Measurements from ENCODE around the gene RIPK4.

DNA sequence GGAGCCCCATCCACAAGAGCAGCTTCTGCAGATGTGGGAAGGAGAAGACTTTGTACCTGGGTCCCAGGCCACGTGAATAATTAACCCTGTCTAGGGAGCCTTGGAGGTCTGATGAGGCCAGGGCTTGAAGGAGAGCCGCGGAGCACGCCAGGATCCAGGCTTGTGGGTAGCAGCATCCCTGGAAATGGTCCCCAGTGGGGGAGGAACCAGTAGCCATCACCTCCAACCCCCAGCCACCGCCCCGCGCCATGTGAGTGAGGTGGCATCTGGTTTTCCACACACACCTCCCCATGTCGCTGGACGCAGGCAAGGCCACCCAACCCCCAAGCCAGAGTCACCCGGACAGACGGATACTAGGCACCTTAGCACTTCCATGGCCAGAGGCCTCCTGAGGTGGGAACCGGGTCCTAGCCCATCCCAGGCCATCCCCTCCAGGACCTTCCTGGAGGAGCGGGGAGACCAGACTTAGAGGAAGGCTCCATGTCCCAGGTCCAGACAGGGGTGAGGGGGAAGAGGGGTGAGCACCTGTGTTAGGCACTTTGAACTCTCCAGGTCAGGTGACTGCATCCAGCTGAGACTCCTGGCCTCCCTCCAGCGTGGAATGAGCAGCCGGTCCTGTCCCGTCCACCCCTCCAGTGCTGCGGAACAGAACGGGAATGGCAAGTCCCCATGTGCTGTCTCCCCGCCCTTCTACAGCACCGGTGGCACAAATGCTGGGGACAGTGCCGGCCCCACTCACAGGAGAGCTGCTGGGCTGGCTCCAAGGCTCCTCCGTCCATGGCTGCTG, 53.2 kb downstream of the RIPK4 start:
- TF ChIP-seq, protein P1, sequence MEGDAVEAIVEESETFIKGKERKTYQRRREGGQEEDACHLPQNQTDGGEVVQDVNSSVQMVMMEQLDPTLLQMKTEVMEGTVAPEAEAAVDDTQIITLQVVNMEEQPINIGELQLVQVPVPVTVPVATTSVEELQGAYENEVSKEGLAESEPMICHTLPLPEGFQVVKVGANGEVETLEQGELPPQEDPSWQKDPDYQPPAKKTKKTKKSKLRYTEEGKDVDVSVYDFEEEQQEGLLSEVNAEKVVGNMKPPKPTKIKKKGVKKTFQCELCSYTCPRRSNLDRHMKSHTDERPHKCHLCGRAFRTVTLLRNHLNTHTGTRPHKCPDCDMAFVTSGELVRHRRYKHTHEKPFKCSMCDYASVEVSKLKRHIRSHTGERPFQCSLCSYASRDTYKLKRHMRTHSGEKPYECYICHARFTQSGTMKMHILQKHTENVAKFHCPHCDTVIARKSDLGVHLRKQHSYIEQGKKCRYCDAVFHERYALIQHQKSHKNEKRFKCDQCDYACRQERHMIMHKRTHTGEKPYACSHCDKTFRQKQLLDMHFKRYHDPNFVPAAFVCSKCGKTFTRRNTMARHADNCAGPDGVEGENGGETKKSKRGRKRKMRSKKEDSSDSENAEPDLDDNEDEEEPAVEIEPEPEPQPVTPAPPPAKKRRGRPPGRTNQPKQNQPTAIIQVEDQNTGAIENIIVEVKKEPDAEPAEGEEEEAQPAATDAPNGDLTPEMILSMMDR (conservative IDR thresholded peaks at IDR 0.05; ENCODE audit: low read depth, low read length), result no peak
- TF ChIP-seq EZH2 (IDR thresholded peaks at IDR 0.05; ENCODE audit: borderline replicate concordance, low read depth, low read length, poor library complexity, severe bottlenecking), result no peak
